ENCODE measurements around the gene GRIK2. TPM values are rescaled to one million over a fixed set of nuclear protein-coding genes. Genes with fewer than 3 reads are reported as not detected.

GRIK2 gene
- total RNA-seq, 1 experiment from 2014 or later, result 6.6 TPM

DNA sequence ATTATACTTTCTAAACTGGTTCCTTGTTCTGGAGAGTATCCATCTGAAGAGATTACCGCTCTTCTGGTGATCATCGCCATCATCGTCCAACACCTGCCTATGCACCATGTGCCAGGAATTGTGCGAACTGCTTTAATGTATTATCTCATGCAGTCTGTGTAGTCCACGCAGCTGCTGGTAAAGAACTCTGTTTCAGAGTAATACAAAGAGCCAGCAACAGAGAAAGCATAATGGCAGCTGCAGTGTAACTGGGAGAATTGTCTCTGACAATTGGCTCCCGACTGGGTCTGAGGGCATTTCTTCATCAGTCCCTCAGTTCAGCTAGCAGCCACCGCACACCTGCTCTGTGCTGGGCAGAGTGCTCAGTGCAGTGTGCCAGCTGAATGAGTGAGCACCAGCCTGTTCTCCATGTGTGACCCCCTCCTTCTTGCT, 383.4 kb downstream of the GRIK2 start:
- ChIA-PET POLR2A (no interaction called here), CTCF (no interaction called here)
- TF ChIP-seq REST (IDR thresholded peaks at IDR 0.05; ENCODE audit: insufficient read depth in 1 of 2, low read depth in 2 of 2, low read length in 1 of 2) (no peak), TCF7L2 (IDR thresholded peaks at IDR 0.05; ENCODE audit: low read depth, low read length) (no peak), POLR2AphosphoS5 (IDR thresholded peaks at IDR 0.05; ENCODE audit: low read depth, low read length) (no peak), SIN3A (IDR thresholded peaks at IDR 0.05; ENCODE audit: borderline replicate concordance, insufficient read depth, low read depth, low read length) (no peak), CTCF (IDR thresholded peaks at IDR 0.05) (no peak)
- intact Hi-C loops (cut with micrococcal nuclease; ENCODE audit: unreplicated experiment) (no loop called here), in situ Hi-C loops (cut with HindIII; ENCODE audit: low pct_unique_long_range_greater_than_20kb, low sequenced_read_pairs) (no loop called here)
- H3K4me1 ChIP-seq (ENCODE audit: control insufficient read depth, insufficient read depth, low read length), result no peaks in the 10 kb centered on the region
- H3K36me3 ChIP-seq (ENCODE audit: control insufficient read depth, insufficient read depth, low read length), result no peaks in the 10 kb centered on the region; the same call in 1 of the 2 replicates
- H3K4me3 ChIP-seq (ENCODE audit: low read depth in 2 of 2, low read length in 2 of 2), result no peak overlapping the region
- no peak overlapping the region for H3K27ac ChIP-seq (ENCODE audit: low read length)
- H3K27me3 ChIP-seq (ENCODE audit: control insufficient read depth, insufficient read depth, low read length), result no peaks in the 10 kb centered on the region
- H3K9me3 ChIP-seq (ENCODE audit: control insufficient read depth, insufficient read depth, low read depth, low read length), result no peaks in the 10 kb centered on the region
- DNase-seq (ENCODE audit: low read depth, low spot score) (no peak), ATAC-seq (no peak)
- no TSS peak for BruUV-seq (replicated peaks)

GRCh38 chr6:101777646-101778045, 384.1 kb downstream of the GRIK2 start:
- Histone ChIP-seq H3K27me3 (ENCODE audit: control insufficient read depth, insufficient read depth, low read length) (no peaks in the 10 kb centered on the region), H3K36me3 (ENCODE audit: control insufficient read depth, insufficient read depth, low read length) (no peaks in the 10 kb centered on the region; the same call in 1 of the 2 replicates), H3K9me3 (ENCODE audit: control insufficient read depth, insufficient read depth, low read depth, low read length) (no peaks in the 10 kb centered on the region), H3K4me3 (ENCODE audit: low read depth in 2 of 2, low read length in 2 of 2) (no peak overlapping the region), H3K4me1 (ENCODE audit: control insufficient read depth, insufficient read depth, low read length) (no peaks in the 10 kb centered on the region), H3K27ac (ENCODE audit: low read length) (no peak overlapping the region)
- BruUV-seq (replicated peaks), result no TSS peak
- ATAC-seq, result no peak
- CTCF ChIA-PET, result no interaction called here
- TF ChIP-seq REST (IDR thresholded peaks at IDR 0.05; ENCODE audit: insufficient read depth in 1 of 2, low read depth in 2 of 2, low read length in 1 of 2) (no peak), CTCF (IDR thresholded peaks at IDR 0.05) (no peak), SIN3A (IDR thresholded peaks at IDR 0.05; ENCODE audit: borderline replicate concordance, insufficient read depth, low read depth, low read length) (no peak), TCF7L2 (IDR thresholded peaks at IDR 0.05; ENCODE audit: low read depth, low read length) (no peak), POLR2AphosphoS5 (IDR thresholded peaks at IDR 0.05; ENCODE audit: low read depth, low read length) (no peak)
- intact Hi-C loops (cut with micrococcal nuclease; ENCODE audit: unreplicated experiment) (no loop called here), in situ Hi-C loops (cut with HindIII; ENCODE audit: low pct_unique_long_range_greater_than_20kb, low sequenced_read_pairs) (no loop called here)
- POLR2A ChIA-PET, result no interaction called here
- no peak for DNase-seq (ENCODE audit: low read depth, low spot score)
